ENCODE results near the gene TM4SF20. TPM values are rescaled to one million over a fixed set of nuclear protein-coding genes. Genes with fewer than 3 reads are reported as not detected.

Gene TM4SF20
- total RNA-seq (not detected in 2 replicates), polyA plus RNA-seq (1.3 TPM in 1 of 2 replicates, not detected in the other), polyA minus RNA-seq (ENCODE audit: low replicate concordance) (not detected in 2 replicates)
- polyA plus RNA-seq (2012), result 1.1 TPM in 1 of 2 replicates, not detected in the other

- no peak within 1 kb of the TSS for H2AFZ ChIP-seq (ENCODE audit: low read length)
- DNase-seq (ENCODE audit: low read depth in 2 of 2), result no peak
- no peak within 1 kb of the TSS for H3K4me3 ChIP-seq (replicated peaks in 1 of 4; ENCODE audit: control extremely low read depth in 1 of 4, insufficient read depth in 1 of 4, low read depth in 3 of 4, low read length in 4 of 4)
- H3K4me2 ChIP-seq (ENCODE audit: extremely low read depth, insufficient read depth, low read length), result no peak within 1 kb of the TSS
- H3K79me2 ChIP-seq (ENCODE audit: control insufficient read depth, insufficient read depth, low read length), result no peaks in the 10 kb centered on the region
- H3K9ac ChIP-seq (ENCODE audit: insufficient read depth, low read length), result no peak within 1 kb of the TSS
- no peak within 1 kb of the TSS for H3K27ac ChIP-seq (ENCODE audit: insufficient read depth, low read length)
- no peaks in the 10 kb centered on the region for H3K36me3 ChIP-seq (ENCODE audit: control insufficient read depth, insufficient read depth, low read length)
- no peaks in the 10 kb centered on the region for H3K9me3 ChIP-seq (ENCODE audit: control insufficient read depth, insufficient read depth, low read depth, low read length)
- H3K4me1 ChIP-seq (ENCODE audit: control insufficient read depth, extremely low read depth, insufficient read depth, low read length), result peaks cover 6% of the 10 kb centered on the region
- no peaks in the 10 kb centered on the region for H3K27me3 ChIP-seq (ENCODE audit: control insufficient read depth, insufficient read depth, low read length)
- no peak for TF ChIP-seq EZH2 (IDR thresholded peaks at IDR 0.05; ENCODE audit: low read length, missing control alignments)
- no peak for TF ChIP-seq CTCF (conservative IDR thresholded peaks at IDR 0.05 in 1 of 2, IDR thresholded peaks at IDR 0.05 in 1 of 2; ENCODE audit: low read depth in 1 of 2, low read length in 2 of 2)
- no peaks in the 10 kb centered on the region for H4K20me1 ChIP-seq (ENCODE audit: control insufficient read depth, extremely low read depth, insufficient read depth, low read length)
These were observed at the start of gene TM4SF20 for GRCh38 chr2:227379095-227379494. Gene TM4SF20 (minus strand): TSS chr2:227379306. CDS start chr2:227379268, 38 bp downstream.

GRCh38 chr2:227428731-227429285 is 49.7 kb upstream of the TM4SF20 start:
- H3K4me2 ChIP-seq (ENCODE audit: extremely low read depth, insufficient read depth, low read length), result no peak overlapping the region
- H4K20me1 ChIP-seq (ENCODE audit: control insufficient read depth, extremely low read depth, insufficient read depth, low read length), result no peaks in the 10 kb centered on the region
- no peak overlapping the region for H3K9ac ChIP-seq (ENCODE audit: insufficient read depth, low read length)
- TF ChIP-seq CTCF (conservative IDR thresholded peaks at IDR 0.05 in 1 of 2, IDR thresholded peaks at IDR 0.05 in 1 of 2; ENCODE audit: low read depth in 1 of 2, low read length in 2 of 2) (no peak), EZH2 (IDR thresholded peaks at IDR 0.05; ENCODE audit: low read length, missing control alignments) (no peak)
- no peaks in the 10 kb centered on the region for H3K9me3 ChIP-seq (ENCODE audit: control insufficient read depth, insufficient read depth, low read depth, low read length)
- no peak for DNase-seq (ENCODE audit: low read depth in 2 of 2)
- H3K27me3 ChIP-seq (ENCODE audit: control insufficient read depth, insufficient read depth, low read length), result no peaks in the 10 kb centered on the region
- H2AFZ ChIP-seq (ENCODE audit: low read length), result no peak overlapping the region
- H3K4me1 ChIP-seq (ENCODE audit: control insufficient read depth, extremely low read depth, insufficient read depth, low read length), result no peaks in the 10 kb centered on the region
- no peaks in the 10 kb centered on the region for H3K79me2 ChIP-seq (ENCODE audit: control insufficient read depth, insufficient read depth, low read length)
- H3K27ac ChIP-seq (ENCODE audit: insufficient read depth, low read length), result no peak overlapping the region
- H3K36me3 ChIP-seq (ENCODE audit: control insufficient read depth, insufficient read depth, low read length), result no peaks in the 10 kb centered on the region
- no peak overlapping the region for H3K4me3 ChIP-seq (replicated peaks in 1 of 4; ENCODE audit: control extremely low read depth in 1 of 4, insufficient read depth in 1 of 4, low read depth in 3 of 4, low read length in 4 of 4)

GRCh38 chr2:227423656-227424499 is 44.8 kb upstream of the TM4SF20 start:
- H3K27ac ChIP-seq (ENCODE audit: insufficient read depth, low read length), result no peak overlapping the region
- no peak overlapping the region for H3K9ac ChIP-seq (ENCODE audit: insufficient read depth, low read length)
- no peak overlapping the region for H3K4me2 ChIP-seq (ENCODE audit: extremely low read depth, insufficient read depth, low read length)
- H3K27me3 ChIP-seq (ENCODE audit: control insufficient read depth, insufficient read depth, low read length), result no peaks in the 10 kb centered on the region
- TF ChIP-seq EZH2 (IDR thresholded peaks at IDR 0.05; ENCODE audit: low read length, missing control alignments) (no peak), CTCF (conservative IDR thresholded peaks at IDR 0.05 in 1 of 2, IDR thresholded peaks at IDR 0.05 in 1 of 2; ENCODE audit: low read depth in 1 of 2, low read length in 2 of 2) (no peak)
- DNase-seq (ENCODE audit: low read depth in 2 of 2), result no peak
- no peaks in the 10 kb centered on the region for H3K4me1 ChIP-seq (ENCODE audit: control insufficient read depth, extremely low read depth, insufficient read depth, low read length)
- H3K79me2 ChIP-seq (ENCODE audit: control insufficient read depth, insufficient read depth, low read length), result no peaks in the 10 kb centered on the region
- H3K4me3 ChIP-seq (replicated peaks in 1 of 4; ENCODE audit: control extremely low read depth in 1 of 4, insufficient read depth in 1 of 4, low read depth in 3 of 4, low read length in 4 of 4), result no peak overlapping the region
- peak overlapping the region; percentile 20 for H2AFZ ChIP-seq (ENCODE audit: low read length)
- H4K20me1 ChIP-seq (ENCODE audit: control insufficient read depth, extremely low read depth, insufficient read depth, low read length), result no peaks in the 10 kb centered on the region
- H3K9me3 ChIP-seq (ENCODE audit: control insufficient read depth, insufficient read depth, low read depth, low read length), result no peaks in the 10 kb centered on the region
- H3K36me3 ChIP-seq (ENCODE audit: control insufficient read depth, insufficient read depth, low read length), result no peaks in the 10 kb centered on the region
